WI38 (cell line): ENCODE data around the gene BSG.

Experiments used
- H3K4me3 ChIP-seq: 2 replicates; pipeline ENCODE4 v1.5.1; 2011; ENCODE audit warnings: low read depth, mild to moderate bottlenecking, control low read depth, low read length
- CTCF ChIP-seq: IDR thresholded peaks from 2 replicates; pipeline ENCODE4 v1.5.1; 2012; ENCODE audit warnings: low read depth, mild to moderate bottlenecking, control low read depth, low read length

Gene BSG

GRCh38 chr19:570251-570686 lies 2.1 kb upstream of the BSG start:
- no peak overlapping the region for H3K4me3 ChIP-seq
- no peak for TF ChIP-seq CTCF

- H3K4me3 ChIP-seq = peak overlapping the region; percentile 56
- no peak for TF ChIP-seq CTCF
Measured at GRCh38 chr19:570937-571565, 1.3 kb upstream of the BSG start.

- peak overlapping the region; percentile 56 for H3K4me3 ChIP-seq
- no peak for TF ChIP-seq CTCF
Measured at GRCh38 chr19:571566-571974, 826 bp upstream of the BSG start.

- no peak for TF ChIP-seq CTCF
- peak overlapping the region; percentile 96 for H3K4me3 ChIP-seq
Measured at GRCh38 chr19:572743-573518, 535 bp downstream of the BSG start.

- TF ChIP-seq CTCF = no peak
- H3K4me3 ChIP-seq = peak overlapping the region; percentile 96
Measured at GRCh38 chr19:573519-573825, 1.1 kb downstream of the BSG start.

- H3K4me3 ChIP-seq = peak overlapping the region; percentile 37
- TF ChIP-seq CTCF = no peak
Measured at GRCh38 chr19:574658-575526, 2.5 kb downstream of the BSG start.
